ENCODE data around the gene ASB18.
"Not testable (repeated sequence)": the region's sequence is repeated elsewhere in the genome, so short reads cannot be mapped to it uniquely, and the experiment has no call there.

ASB18 gene

DNA sequence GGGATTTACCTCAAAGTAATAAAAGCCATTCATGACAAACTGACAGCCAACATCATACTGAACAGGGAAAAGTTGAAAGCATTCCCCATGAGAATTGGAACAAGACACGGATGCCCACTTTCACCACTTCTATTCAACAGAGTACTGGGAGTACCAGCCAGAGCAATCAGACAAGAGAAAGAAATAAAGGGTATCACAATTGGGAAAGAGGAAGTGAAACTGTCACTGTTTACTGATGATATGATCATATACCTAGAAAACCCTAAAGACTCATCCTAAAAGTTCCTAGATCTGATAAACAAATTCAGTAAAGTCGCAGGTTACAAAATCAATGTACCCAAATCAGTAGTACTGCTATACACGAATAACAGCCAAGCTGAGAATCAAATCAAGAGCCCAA is 17.2 kb upstream of the ASB18 start:
- Histone ChIP-seq H3K36me3 (no peaks in the 10 kb centered on the region), H3K27me3 (peaks cover 3% of the 10 kb centered on the region; the same call in 1 of the 2 replicates), H3K4me3 (ENCODE audit: low read depth, low read length) (no peak overlapping the region), H3K9me3 (no peaks in the 10 kb centered on the region), H3K4me1 (no peaks in the 10 kb centered on the region)
- DNase-seq: no peak
- no peak for TF ChIP-seq CTCF (IDR thresholded peaks at IDR 0.05; ENCODE audit: low read depth, low read length)

GRCh38 chr2:236273126-236273525 is 8.9 kb upstream of the ASB18 start:
- H3K27me3 ChIP-seq: no peaks in the 10 kb centered on the region
- no peak for TF ChIP-seq CTCF (IDR thresholded peaks at IDR 0.05; ENCODE audit: low read depth, low read length)
- H3K36me3 ChIP-seq: no peaks in the 10 kb centered on the region
- no peaks in the 10 kb centered on the region for H3K4me1 ChIP-seq
- H3K4me3 ChIP-seq (ENCODE audit: low read depth, low read length): no peak overlapping the region
- no peaks in the 10 kb centered on the region for H3K9me3 ChIP-seq
- DNase-seq: no peak

DNA sequence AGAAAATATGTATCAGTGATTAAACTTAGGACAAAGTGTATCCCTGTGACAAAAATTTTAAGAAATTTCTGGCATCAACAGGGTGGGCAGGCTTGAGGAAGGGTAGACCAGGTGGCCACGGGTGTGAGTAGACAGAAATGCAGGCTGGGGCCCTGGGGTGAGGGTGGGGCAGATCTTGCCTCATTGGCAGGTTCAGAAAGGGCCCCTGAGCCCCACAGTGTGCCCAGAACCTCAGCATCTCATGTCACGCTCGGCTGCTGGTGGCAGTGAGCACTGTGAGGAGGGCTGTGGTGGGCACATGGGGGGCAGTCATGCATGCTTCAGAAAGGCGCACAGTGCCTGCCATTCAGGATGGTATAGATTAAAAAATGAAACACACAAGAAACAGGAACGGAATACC is 7.6 kb upstream of the ASB18 start:
- DNase-seq: no peak
- no peak for TF ChIP-seq CTCF (IDR thresholded peaks at IDR 0.05; ENCODE audit: low read depth, low read length)
- Histone ChIP-seq H3K9me3 (no peaks in the 10 kb centered on the region), H3K27me3 (peaks cover 7% of the 10 kb centered on the region), H3K4me1 (no peaks in the 10 kb centered on the region), H3K36me3 (no peaks in the 10 kb centered on the region), H3K4me3 (ENCODE audit: low read depth, low read length) (no peak overlapping the region)

- not testable (repeated sequence) for DNase-seq; H3K4me3 ChIP-seq (ENCODE audit: low read depth, low read length)
Measured at GRCh38 chr2:236269876-236270275, 5.7 kb upstream of the ASB18 start.

GRCh38 chr2:236265675-236266074 is 1.5 kb upstream of the ASB18 start:
- no peaks in the 10 kb centered on the region for H3K36me3 ChIP-seq
- H3K4me3 ChIP-seq (ENCODE audit: low read depth, low read length): no peak overlapping the region
- TF ChIP-seq CTCF (IDR thresholded peaks at IDR 0.05; ENCODE audit: low read depth, low read length): no peak
- peaks cover 29% of the 10 kb centered on the region for H3K27me3 ChIP-seq
- DNase-seq: no peak
- H3K4me1 ChIP-seq: no peaks in the 10 kb centered on the region
- H3K9me3 ChIP-seq: no peaks in the 10 kb centered on the region

More at GRCh38 chr2:236269876-236270275, 5.7 kb upstream of the ASB18 start:
- H3K4me1 ChIP-seq, H3K9me3 ChIP-seq, H3K36me3 ChIP-seq: not testable (repeated sequence)
- peaks cover 16% of the 10 kb centered on the region for H3K27me3 ChIP-seq

GRCh38 chr2:236262238-236262637 is 2.0 kb downstream of the ASB18 start:
- Histone ChIP-seq H3K4me3 (ENCODE audit: low read depth, low read length) (no peak overlapping the region), H3K9me3 (no peaks in the 10 kb centered on the region), H3K36me3 (no peaks in the 10 kb centered on the region), H3K27me3 (peaks cover 34% of the 10 kb centered on the region), H3K4me1 (no peaks in the 10 kb centered on the region)
- no peak for DNase-seq
- TF ChIP-seq CTCF (IDR thresholded peaks at IDR 0.05; ENCODE audit: low read depth, low read length): no peak

DNA sequence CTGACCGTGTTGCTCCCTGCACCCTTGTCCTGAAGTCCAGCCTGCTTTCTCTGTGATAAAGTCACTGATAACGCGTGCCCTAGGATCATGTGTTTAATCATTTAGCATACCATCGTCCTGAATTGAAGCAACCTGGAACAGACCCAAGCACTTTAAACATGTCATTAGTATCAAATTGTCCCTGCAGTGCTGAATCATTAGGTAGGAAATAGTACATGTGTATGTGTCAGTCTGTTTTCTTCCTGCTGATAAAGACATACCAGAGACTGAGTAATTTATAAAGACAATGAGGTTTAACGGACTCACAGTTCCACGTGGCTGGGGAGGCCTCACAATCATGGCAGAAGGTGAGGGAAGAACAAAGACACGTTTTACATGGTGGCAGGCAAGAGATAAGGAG is 2.8 kb downstream of the ASB18 start:
- H3K36me3 ChIP-seq: no peaks in the 10 kb centered on the region
- TF ChIP-seq CTCF (IDR thresholded peaks at IDR 0.05; ENCODE audit: low read depth, low read length): no peak
- no peaks in the 10 kb centered on the region for H3K9me3 ChIP-seq
- H3K4me3 ChIP-seq (ENCODE audit: low read depth, low read length): no peak overlapping the region
- peaks cover 29% of the 10 kb centered on the region for H3K27me3 ChIP-seq
- no peak for DNase-seq
- no peaks in the 10 kb centered on the region for H3K4me1 ChIP-seq
